ENCODE data around the gene SYT14.

GRCh38 chr1:210053126-210053525 is 115.1 kb downstream of the SYT14 start:
- TF ChIP-seq, protein P1, sequence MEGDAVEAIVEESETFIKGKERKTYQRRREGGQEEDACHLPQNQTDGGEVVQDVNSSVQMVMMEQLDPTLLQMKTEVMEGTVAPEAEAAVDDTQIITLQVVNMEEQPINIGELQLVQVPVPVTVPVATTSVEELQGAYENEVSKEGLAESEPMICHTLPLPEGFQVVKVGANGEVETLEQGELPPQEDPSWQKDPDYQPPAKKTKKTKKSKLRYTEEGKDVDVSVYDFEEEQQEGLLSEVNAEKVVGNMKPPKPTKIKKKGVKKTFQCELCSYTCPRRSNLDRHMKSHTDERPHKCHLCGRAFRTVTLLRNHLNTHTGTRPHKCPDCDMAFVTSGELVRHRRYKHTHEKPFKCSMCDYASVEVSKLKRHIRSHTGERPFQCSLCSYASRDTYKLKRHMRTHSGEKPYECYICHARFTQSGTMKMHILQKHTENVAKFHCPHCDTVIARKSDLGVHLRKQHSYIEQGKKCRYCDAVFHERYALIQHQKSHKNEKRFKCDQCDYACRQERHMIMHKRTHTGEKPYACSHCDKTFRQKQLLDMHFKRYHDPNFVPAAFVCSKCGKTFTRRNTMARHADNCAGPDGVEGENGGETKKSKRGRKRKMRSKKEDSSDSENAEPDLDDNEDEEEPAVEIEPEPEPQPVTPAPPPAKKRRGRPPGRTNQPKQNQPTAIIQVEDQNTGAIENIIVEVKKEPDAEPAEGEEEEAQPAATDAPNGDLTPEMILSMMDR (IDR thresholded peaks at IDR 0.05; ENCODE audit: insufficient read depth, low read length) = no peak
- no peak for TF ChIP-seq GABPA (IDR thresholded peaks at IDR 0.05; ENCODE audit: low read depth)

All from HL-60 (cell line).